Smooth muscle cell (in vitro differentiated cells): Measurements from ENCODE around the gene WWOX. TPM values are rescaled to one million over a fixed set of nuclear protein-coding genes. Genes with fewer than 3 reads are reported as not detected.

Experiments
- DNase-seq: peaks from one replicate; lab custom pipeline; 2025; ENCODE audit not compliant: unreplicated experiment; lab: John Stamatoyannopoulos, UW
- H2AFZ ChIP-seq: fragments of 200-600 bp; sonication (generic); 2 replicates; pipeline ENCODE4 v1.6.0; 2016; ENCODE audit warnings: antibody characterized with exemption, low read depth, mild to moderate bottlenecking
- H3F3A ChIP-seq: fragments of 200-600 bp; sonication (generic); 2 replicates; pipeline ENCODE4 v1.6.0; 2017; ENCODE audit warnings: antibody characterized with exemption, low read depth
- H3K27ac ChIP-seq: fragments of 200-600 bp; sonication (generic); 2 replicates; pipeline ENCODE4 v1.5.1; 2016; ENCODE audit warnings: low read depth, mild to moderate bottlenecking
- H3K27me3 ChIP-seq: fragments of 200-600 bp; sonication (generic); 2 replicates; pipeline ENCODE4 v1.6.1; 2016; ENCODE audit warnings: low read depth, mild to moderate bottlenecking
- H3K36me3 ChIP-seq: fragments of 200-600 bp; sonication (generic); 2 replicates; pipeline ENCODE4 v1.5.1; 2016; ENCODE audit warnings: low read depth
- H3K4me1 ChIP-seq: fragments of 200-600 bp; sonication (generic); 2 replicates; pipeline ENCODE4 v1.5.1; 2016; ENCODE audit warnings: low read depth
- H3K4me2 ChIP-seq: fragments of 200-600 bp; sonication (generic); 2 replicates; pipeline ENCODE4 v1.6.0; 2016; ENCODE audit warnings: mild to moderate bottlenecking
- H3K4me3 ChIP-seq: fragments of 200-600 bp; sonication (generic); 2 replicates; pipeline ENCODE4 v1.5.1; 2016; ENCODE audit warnings: mild to moderate bottlenecking
- H3K79me2 ChIP-seq: fragments of 200-600 bp; sonication (generic); 2 replicates; pipeline ENCODE4 v1.6.0; 2016; ENCODE audit warnings: low read depth, mild to moderate bottlenecking
- H3K9ac ChIP-seq: fragments of 200-600 bp; sonication (generic); 2 replicates; pipeline ENCODE4 v1.6.0; 2016; ENCODE audit warnings: low read depth
- H3K9me3 ChIP-seq: fragments of 200-600 bp; sonication (generic); replicated peaks from 2 replicates; pipeline ENCODE4 v1.5.1; 2016; ENCODE audit warnings: low read depth
- H4K20me1 ChIP-seq: fragments of 200-600 bp; sonication (generic); 2 replicates; pipeline ENCODE4 v1.6.0; 2016; ENCODE audit warnings: low read depth
- WGBS: methylation state at CpG from one replicate; pipeline ENCODE4 v1.1.7; 2016; ENCODE audit warnings: low lambda C conversion rate; 5-methylcytosine and 5-hydroxymethylcytosine counted together
- polyA plus RNA-seq: library from polyadenylated mRNA; unstranded; fragments of >200 nt; fragmentation: Nextera tagmentation; extraction: Ambion mirVana; gene quantifications from 2 replicates; pipeline ENCODE4 v1.2.1, GENCODE V29; 2016
- total RNA-seq: library from RNA; depleted of rRNA; stranded (reverse); fragments of >200 nt; gene quantifications from 2 replicates; pipeline ENCODE4 v1.2.3, GENCODE V29; 2014
- TF ChIP-seq, protein P1 (sequence below): fragments of 200-600 bp; sonication (generic); IDR thresholded peaks from 2 replicates; pipeline ENCODE4 v1.5.1; 2017; ENCODE audit warnings: borderline replicate concordance, mild to moderate bottlenecking, antibody characterized with exemption; ENCODE audit not compliant: insufficient read depth, poor library complexity, severe bottlenecking

Gene WWOX
- total and polyA plus RNA-seq, 2 experiments from 2014 or later = 7.5 to 14.0 TPM

DNA sequence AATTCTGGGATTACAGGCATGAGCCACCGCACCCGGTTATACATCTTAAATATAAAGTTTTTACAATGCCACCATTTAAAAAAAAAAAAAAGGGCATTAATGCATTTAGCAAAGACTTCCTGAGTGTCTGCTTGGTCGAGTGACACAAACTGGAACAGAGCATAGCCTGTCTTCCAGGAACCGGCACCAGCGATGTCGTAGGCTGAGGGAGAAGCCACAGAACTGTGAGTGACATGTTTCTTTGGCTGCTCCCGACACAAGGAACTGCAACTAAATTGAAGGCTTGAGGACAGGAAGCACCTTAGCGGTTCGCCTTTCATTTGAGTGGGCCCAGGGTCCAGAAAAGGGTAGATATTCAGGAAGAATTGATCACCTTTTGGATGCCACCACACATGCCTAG lies 783.3 kb downstream of the WWOX start:
- Histone ChIP-seq H3K9ac (no peak overlapping the region), H3F3A (no peaks in the 10 kb centered on the region), H3K36me3 (no peaks in the 10 kb centered on the region), H3K27me3 (peaks cover 7% of the 10 kb centered on the region), H3K9me3 (no peaks in the 10 kb centered on the region), H4K20me1 (no peaks in the 10 kb centered on the region), H3K79me2 (no peaks in the 10 kb centered on the region), H3K27ac (no peak overlapping the region), H3K4me1 (no peaks in the 10 kb centered on the region), H3K4me2 (no peak overlapping the region), H2AFZ (no peak overlapping the region), H3K4me3 (no peak overlapping the region)
- 67% methylated on average over 9 of the region's 9 CpGs for WGBS
- DNase-seq = no peak
- TF ChIP-seq, protein P1, sequence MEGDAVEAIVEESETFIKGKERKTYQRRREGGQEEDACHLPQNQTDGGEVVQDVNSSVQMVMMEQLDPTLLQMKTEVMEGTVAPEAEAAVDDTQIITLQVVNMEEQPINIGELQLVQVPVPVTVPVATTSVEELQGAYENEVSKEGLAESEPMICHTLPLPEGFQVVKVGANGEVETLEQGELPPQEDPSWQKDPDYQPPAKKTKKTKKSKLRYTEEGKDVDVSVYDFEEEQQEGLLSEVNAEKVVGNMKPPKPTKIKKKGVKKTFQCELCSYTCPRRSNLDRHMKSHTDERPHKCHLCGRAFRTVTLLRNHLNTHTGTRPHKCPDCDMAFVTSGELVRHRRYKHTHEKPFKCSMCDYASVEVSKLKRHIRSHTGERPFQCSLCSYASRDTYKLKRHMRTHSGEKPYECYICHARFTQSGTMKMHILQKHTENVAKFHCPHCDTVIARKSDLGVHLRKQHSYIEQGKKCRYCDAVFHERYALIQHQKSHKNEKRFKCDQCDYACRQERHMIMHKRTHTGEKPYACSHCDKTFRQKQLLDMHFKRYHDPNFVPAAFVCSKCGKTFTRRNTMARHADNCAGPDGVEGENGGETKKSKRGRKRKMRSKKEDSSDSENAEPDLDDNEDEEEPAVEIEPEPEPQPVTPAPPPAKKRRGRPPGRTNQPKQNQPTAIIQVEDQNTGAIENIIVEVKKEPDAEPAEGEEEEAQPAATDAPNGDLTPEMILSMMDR = no peak

DNA sequence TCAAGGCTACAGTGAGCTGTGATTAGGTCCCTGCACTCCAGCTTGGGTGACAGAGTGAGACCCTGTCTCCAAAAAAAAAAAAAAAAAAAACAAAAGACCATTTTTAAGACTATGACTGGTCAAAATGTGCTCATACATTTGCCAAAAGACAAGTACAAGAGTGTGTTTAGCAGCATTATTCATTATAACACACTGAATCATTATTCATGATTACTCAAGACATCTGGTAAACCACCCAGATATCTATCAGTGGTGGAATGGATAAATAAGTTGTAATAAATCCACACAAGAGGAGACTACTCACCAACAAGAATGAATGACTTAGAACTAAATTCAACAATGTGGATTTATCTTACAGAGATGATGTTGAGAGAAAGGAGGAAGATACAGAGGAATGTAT lies 784.8 kb downstream of the WWOX start:
- H3K4me2 ChIP-seq = no peak overlapping the region
- H3K36me3 ChIP-seq = no peaks in the 10 kb centered on the region
- no peaks in the 10 kb centered on the region for H3F3A ChIP-seq
- no peaks in the 10 kb centered on the region for H3K79me2 ChIP-seq
- peaks cover 9% of the 10 kb centered on the region for H3K4me1 ChIP-seq
- TF ChIP-seq, protein P1 = no peak
- peaks cover 19% of the 10 kb centered on the region for H3K27me3 ChIP-seq
- no peak for DNase-seq
- H3K9me3 ChIP-seq = no peaks in the 10 kb centered on the region
- no peak overlapping the region for H3K9ac ChIP-seq
- no peak overlapping the region for H3K4me3 ChIP-seq
- no peak overlapping the region for H2AFZ ChIP-seq
- H3K27ac ChIP-seq = no peak overlapping the region
- H4K20me1 ChIP-seq = no peaks in the 10 kb centered on the region

DNA sequence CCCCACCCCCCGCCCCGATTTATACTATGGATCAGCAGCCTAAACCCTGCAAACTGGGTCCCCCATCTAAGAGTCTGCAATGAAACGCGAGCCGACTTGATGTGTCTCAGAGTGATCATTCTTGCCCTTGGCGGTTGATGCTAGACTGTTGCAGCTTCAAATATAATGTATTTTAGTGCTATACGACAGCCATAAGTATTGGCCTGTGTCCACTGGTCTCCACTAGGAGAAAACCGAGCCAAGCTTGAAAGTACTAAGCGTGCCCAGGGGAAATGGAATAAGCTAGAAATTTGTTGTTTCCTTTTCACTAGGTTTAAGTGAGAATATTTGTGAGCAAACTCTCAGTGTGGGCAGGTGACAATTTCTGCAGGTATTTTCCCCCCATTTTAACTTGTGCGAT lies 789.9 kb downstream of the WWOX start:
- no peak overlapping the region for H3K27ac ChIP-seq
- no peaks in the 10 kb centered on the region for H4K20me1 ChIP-seq
- H3K4me1 ChIP-seq = peaks cover 9% of the 10 kb centered on the region
- H3K27me3 ChIP-seq = peaks cover 19% of the 10 kb centered on the region
- WGBS = 91% methylated on average over 10 of the region's 10 CpGs
- H3F3A ChIP-seq = no peaks in the 10 kb centered on the region
- no peak overlapping the region for H3K4me2 ChIP-seq
- no peak overlapping the region for H3K9ac ChIP-seq
- TF ChIP-seq, protein P1 = no peak
- H3K36me3 ChIP-seq = no peaks in the 10 kb centered on the region
- H3K4me3 ChIP-seq = no peak overlapping the region
- H2AFZ ChIP-seq = no peak overlapping the region
- no peaks in the 10 kb centered on the region for H3K79me2 ChIP-seq
- DNase-seq = no peak
- H3K9me3 ChIP-seq = no peaks in the 10 kb centered on the region

DNA sequence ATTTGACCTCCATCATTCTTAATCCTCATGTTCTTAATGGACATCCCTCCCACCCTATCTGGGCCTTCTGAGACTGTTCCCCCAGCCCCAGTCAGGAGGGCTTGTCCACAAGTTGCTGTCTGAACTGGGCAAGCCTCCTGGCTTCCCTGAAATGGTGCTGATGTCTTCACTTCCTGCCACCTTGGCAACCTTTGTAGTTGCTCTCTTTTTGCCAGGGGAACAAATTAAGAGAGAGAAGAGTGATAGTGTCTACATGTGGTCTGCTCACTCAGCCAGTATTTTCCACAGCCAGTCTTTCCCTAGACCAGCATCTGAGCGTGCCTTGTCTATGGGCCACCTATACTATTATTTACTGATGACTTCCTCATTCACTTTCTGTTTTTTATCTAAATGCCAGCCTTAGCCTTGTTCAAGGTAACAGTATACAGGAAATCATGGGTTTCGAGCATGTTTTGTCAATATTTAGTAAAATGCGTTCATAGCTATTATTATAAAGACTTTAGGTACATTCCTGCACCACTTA lies 791.0 kb downstream of the WWOX start:
- DNase-seq = no peak
- Histone ChIP-seq H2AFZ (no peak overlapping the region), H3K27me3 (peaks cover 19% of the 10 kb centered on the region), H3K4me2 (no peak overlapping the region), H3K9ac (no peak overlapping the region), H4K20me1 (no peaks in the 10 kb centered on the region), H3K9me3 (no peaks in the 10 kb centered on the region), H3F3A (no peaks in the 10 kb centered on the region), H3K36me3 (no peaks in the 10 kb centered on the region), H3K4me1 (peaks cover 9% of the 10 kb centered on the region), H3K4me3 (no peak overlapping the region), H3K79me2 (no peaks in the 10 kb centered on the region), H3K27ac (no peak overlapping the region)
- TF ChIP-seq, protein P1 = no peak
- WGBS = 96% methylated on average over 3 of the region's 3 CpGs
